Muscle of back (tissue), 13 donors: ENCODE data around the gene ALDOB. TPM values are rescaled to one million over a fixed set of nuclear protein-coding genes. Genes with fewer than 3 reads are reported as not detected.

Source experiments
- DNase-seq, 3 donors: peaks; one replicate each; pipeline versions ENCODE4 v3.0.0 to v3.0.0-alpha.2; 2013
- long read RNA-seq, 9 donors: transcript quantifications; one replicate each; lab custom pipeline, GENCODE V29; 2026
- polyA plus RNA-seq, 10 donors: library from polyadenylated mRNA; unstranded; fragments of 120-200 nt; gene quantifications; one replicate each; pipeline ENCODE4 v1.2.1, GENCODE V29; 2013; ENCODE audit not compliant: insufficient read length in 10 of 10

The ALDOB gene
- polyA plus RNA-seq: 1 to 10 TPM in 2 of 10 donors, under 1 TPM in 7, not detected in 1; 0.23 to 1.5 (median 0.46) TPM
- long read RNA-seq, donor 1, partial matches to known transcripts: 0 of 1 reads
- long read RNA-seq, donor 1, other reads (novel, unspliced or antisense): 0 of 1 reads
- long read RNA-seq, donor 2: 0 reads
- long read RNA-seq, donor 3: 0 reads
- long read RNA-seq, donor 4: 0 reads
- long read RNA-seq, donor 5, partial matches to known transcripts: 0 of 2 reads
- long read RNA-seq, donor 5, other reads (novel, unspliced or antisense): 0 of 2 reads
- long read RNA-seq, donor 6: 0 reads
- long read RNA-seq, donor 7, partial matches to known transcripts: 0 of 2 reads
- long read RNA-seq, donor 7, other reads (novel, unspliced or antisense): 0 of 2 reads
- long read RNA-seq, donor 8: 0 reads
- long read RNA-seq, donor 9: 0 reads

GRCh38 chr9:101435601-101436079, at the start of gene ALDOB:
Gene ALDOB, minus strand, starts transcription at chr9:101435774. Its CDS starts 4,887 bp downstream, at chr9:101430887.
- no peak for DNase-seq

DNA sequence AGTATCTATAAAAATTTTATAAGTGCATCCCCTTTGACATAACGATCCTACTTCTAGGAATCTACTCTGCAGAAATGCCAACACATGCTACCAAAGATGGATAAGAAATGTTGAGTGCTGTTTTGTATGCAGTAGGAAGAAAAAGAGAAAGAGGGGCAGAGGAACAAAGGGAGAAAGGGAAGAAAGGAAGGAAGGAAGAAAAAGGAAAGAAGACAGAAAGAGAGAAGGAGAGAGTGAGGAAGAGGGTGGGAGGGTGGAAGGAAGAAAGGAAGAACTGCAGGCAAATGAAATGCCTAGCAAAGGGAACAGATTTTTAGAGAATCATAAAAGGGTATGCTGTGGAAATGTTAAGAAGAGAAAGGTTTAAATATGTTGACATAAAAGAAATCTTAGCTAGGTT, 48.5 kb upstream of the ALDOB start:
- DNase-seq: no peak

GRCh38 chr9:101481261-101481660, 45.7 kb upstream of the ALDOB start:
- no peak for DNase-seq

GRCh38 chr9:101480386-101480785, 44.8 kb upstream of the ALDOB start:
- no peak for DNase-seq

DNA sequence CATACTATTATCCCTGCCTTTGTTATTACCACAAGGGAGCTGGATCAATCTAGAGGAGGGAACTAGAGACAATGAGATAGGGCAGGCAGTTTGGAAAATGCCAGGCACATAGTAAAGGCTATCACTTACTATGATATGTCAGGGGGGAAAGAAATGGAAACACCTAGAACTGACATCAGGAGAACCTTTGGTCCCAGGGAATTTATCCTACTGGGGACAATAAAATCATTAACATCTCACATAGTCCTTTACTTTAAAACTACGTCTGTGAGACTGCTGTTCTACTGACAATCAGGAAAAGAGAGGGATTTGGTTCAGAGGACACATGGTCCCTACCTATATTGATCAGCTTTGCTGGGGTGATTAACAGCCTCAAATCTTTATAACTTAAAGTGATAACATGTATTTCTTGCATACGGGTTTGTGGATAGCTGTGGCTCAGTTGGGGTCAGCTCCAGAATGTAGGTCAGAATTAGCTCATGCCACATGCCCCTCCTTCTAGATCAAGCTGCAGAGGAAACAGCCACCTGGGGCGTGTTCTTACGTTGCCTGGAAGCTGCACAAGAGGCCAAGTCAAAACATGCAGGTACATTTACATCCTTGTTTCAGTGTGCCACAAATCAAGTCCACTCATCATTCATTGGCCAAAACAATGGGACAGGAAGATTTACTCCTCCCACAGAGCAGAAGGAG, 43.9 kb upstream of the ALDOB start:
- DNase-seq: no peak

- no peak for DNase-seq
Measured at GRCh38 chr9:101478906-101479305, 43.3 kb upstream of the ALDOB start.

DNA sequence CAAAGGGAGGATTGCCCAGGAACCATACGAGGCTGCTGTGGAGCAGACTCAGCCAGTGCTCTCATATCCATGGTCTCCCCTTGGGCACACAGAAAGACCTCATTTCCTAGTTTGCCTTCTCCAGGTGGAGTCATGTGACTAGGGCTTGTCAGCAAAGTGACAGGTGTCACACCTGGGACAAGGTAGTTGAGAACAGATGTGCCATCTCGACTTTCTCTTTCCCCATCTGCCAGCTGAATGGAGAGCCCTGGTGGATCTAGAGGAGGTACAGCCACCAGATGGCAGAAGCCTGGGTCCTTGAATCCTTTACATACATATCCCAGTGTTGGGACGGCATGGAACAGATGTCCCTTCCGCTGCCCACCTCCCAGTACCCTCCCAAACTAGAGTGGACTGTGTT, 42.9 kb upstream of the ALDOB start:
- DNase-seq: no peak

DNA sequence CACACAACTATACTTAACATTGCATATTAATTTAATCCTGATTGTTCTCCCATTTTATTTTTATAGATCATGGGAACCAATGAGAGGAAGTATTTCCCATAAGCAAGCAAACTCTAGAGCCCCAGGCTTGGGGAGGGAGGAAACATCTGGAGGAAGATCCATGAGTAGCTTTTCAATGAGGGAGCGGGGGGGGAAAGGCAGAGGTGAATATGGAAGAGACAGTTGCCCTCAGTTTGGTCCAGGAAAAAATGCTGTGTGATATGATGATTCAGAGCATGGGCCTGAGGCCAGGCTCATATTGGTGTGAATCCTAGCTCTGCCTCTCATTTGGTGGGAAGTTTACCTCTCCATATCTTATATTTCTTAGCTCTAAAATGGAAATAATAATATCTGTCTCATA, 42.2 kb upstream of the ALDOB start:
- DNase-seq: peak in 2 of 3 donors; percentile 7

DNA sequence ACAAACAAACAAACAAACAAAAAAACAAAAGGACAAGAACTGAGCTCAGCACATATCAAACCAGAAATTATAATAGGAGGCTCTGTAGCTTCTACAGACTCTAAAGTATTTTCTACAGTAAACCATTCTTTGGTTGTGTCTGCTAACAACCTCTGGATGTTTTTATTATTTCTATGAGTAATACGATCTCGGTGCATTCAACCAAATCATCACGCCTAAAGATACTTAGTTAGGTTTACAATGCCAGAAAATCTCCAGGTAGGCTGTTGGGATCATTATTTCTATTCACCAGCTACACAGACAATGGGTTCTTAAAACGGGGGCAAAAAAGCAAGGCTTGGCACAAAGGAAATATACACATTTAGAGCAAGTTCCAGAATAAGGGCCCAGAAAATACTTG, 41.6 kb upstream of the ALDOB start:
- DNase-seq: no peak

DNA sequence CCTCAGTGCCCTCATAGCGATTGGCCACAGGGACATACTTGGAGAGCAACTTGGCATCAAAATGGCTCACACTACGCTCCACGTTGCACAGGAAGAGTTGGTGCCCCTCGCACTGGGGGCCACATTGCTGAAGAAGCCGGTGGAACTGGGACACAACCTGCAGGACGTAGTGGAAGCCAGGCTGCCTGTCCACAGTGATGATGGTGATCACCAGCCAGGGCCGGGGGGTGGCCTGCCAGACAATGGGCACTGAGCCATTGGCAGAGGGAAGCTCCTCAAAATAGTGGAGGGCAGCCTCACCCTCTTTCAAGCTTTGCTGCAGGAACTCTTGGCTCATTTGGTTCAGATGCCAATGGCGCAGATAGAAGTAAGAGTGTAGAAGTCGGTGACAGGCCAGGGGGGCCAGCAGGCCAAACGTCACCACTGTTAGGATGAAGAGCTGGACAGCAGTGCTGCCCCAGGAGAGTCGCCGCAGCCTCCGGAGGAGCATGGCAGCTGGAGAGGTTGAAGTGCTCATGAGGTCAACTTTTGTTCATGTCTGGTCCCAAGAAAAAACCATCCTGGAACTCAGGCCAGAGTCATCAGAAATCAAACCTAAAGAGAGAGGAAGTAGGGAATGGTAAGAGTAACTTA, 41.1 kb upstream of the ALDOB start:
- no peak for DNase-seq

DNA sequence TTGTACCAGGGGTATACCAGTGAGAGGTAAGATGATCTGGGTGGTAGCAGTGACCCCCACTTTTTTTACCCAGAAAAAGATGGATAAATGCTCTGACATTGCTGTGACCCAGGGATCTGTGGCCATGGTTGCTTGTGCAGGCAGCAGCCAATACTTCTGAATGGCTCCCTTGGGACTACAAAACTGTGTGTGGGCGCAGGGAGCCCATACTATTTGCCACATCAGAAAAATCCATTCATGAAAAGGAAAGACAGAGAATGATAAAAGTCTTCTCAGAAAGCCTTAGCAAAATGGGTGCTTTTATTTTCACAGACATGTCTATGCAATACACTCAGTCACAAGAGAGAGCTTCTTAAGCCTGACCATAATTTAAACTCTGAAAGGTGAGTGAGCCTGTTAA, 37.3 kb upstream of the ALDOB start:
- DNase-seq: no peak

- DNase-seq: no peak
Measured at GRCh38 chr9:101470929-101471328, 35.4 kb upstream of the ALDOB start.

DNA sequence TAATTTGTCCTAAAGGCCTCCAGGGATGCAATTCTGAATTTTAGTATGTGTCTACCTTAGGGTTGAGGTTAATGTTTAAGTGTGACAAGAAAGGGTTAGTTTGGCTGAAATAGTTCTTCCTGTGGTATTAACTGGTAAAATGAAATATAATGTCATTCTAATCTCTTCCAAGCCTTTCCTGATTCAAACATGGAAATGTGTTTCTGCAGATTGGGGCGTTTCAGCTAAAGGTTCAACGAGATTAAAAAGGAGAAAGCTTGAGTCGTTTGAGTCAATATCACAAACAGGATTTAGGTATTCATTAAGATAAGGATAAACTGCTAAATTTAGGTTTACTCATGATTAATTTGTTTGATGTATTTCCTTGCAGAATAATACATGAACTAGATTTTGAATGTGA, 34.4 kb upstream of the ALDOB start:
- DNase-seq: no peak

- no peak for DNase-seq
Measured at GRCh38 chr9:101469026-101469425, 33.5 kb upstream of the ALDOB start.

- DNase-seq: no peak
Measured at GRCh38 chr9:101468116-101468515, 32.5 kb upstream of the ALDOB start.

DNA sequence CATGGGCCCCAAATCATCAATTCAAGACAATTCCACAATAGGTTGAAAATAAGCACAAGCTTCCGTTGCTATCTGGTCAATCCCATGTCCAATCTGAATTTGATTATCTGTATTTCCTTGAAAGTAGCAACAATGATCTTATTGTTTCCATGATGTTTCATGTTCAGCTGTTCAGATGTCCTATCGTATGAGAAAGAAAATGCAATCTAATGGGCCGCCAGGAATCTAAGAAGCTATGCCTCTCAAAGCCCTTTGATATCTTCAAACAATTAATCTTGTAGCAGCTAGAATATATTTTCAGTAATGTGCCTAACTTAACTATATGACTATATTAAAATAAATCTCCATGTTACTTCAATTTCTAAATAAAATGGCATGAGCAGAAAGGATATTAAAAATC, 32.1 kb upstream of the ALDOB start:
- DNase-seq: no peak

DNA sequence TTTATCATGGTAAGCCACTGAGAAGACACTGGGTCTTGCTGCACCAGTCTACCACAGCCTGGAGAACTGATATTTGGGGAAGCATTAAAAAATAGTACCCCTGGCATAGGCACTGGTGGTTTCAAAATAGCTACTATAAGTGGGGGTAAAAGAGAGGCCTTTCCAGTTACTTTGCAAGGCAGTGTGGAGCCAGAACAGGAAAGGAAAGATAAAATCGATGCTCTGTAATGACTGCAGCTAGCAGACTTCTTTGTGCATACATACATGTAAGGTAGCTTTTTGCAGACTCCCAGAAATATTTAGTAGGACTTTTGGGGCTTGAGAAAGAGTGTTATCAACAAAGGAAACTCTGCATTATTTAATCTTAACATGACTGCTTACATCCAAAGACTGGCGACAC, 31.3 kb upstream of the ALDOB start:
- no peak for DNase-seq

GRCh38 chr9:101465326-101465915, 29.8 kb upstream of the ALDOB start:
- DNase-seq: peak; percentile 7 to 41 (median 28)

DNA sequence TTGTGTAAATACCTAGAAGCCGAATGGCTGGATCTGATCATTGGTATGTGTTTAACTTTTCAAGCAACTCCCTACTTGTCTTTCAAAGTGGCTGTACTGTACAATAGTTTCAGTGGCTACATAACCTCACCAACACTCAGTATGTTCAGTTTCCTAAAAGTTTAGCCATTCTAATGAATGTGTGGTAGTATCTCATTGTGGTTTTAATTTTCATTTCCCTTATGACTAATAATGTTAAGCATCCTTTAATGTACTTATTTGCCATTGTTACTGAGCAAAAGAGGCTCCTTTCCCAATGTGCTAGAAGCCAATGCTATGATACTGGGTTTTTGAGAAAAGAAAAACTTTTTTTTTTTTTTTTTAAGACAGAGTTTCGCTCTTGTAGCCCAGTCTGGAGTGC, 27.8 kb upstream of the ALDOB start:
- peak in 1 of 3 donors; percentile 38 for DNase-seq

DNA sequence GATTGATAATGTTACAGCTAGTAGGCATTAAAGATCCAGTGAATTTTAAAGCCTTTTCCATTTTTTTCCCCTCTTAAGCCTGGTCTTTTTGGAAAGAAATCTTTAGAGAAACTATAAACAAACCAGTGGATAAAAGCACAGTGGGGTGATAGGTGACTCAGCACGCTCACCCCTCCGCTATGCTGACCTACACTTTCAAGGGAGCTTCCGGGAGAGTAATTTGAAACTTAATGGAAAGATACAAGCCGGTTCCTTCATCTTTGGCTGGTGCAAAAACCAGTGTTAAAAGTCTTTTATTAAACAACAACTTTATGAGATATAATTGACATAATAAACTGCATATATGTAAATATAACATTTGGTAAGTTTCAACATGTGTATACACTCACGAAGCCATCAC, 27.0 kb upstream of the ALDOB start:
- DNase-seq: no peak

GRCh38 chr9:101460965-101461364, 25.4 kb upstream of the ALDOB start:
- no peak for DNase-seq

DNA sequence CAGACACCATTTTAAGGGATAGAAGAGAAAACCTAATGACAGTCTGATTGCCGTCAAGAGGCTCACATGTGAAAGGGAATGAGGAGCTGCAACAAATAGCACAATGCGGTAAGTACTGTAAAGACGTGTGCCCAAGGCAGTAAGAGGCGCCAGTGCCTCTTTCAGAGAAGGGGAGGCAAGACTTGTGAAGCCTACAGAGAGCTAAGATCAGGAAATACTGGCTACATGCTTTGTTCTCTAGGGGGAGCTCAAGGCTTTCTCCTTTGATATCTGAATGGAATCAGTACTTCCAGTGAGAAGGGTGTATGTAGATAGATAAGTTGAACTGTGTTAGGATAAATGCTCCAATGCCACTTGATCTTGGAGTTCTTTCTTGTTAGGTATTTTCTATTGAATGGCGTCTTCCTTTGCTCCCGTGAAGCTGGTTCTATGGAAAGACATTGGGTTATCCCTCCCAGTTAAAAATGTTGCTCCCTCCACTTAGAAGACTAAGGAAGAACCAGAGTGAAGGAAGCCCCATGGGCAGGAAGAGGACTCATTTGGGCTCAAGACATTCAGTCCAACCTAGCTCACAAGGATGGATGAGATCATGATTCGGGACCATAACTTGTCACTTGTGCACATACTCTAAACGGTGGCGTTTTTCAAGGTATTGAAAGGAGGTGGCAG, 23.5 kb upstream of the ALDOB start:
- DNase-seq: peak; percentile 47 to 67 (median 63)
